Hepatocyte (in vitro differentiated cells): ENCODE data around the gene TCOF1.

ENCODE experiments used
- EZH2phosphoT487 ChIP-seq: fragments of 200-600 bp; sonication (generic); IDR thresholded peaks from one replicate; pipeline ENCODE4 v1.6.1; 2018; ENCODE audit warnings: antibody characterized with exemption, mild to moderate bottlenecking, low read depth, moderate library complexity; ENCODE audit not compliant: unreplicated experiment, severe bottlenecking
- TF ChIP-seq, protein P1 (sequence below): fragments of 200-600 bp; sonication (generic); IDR thresholded peaks from 2 replicates; pipeline ENCODE4 v1.5.1; 2016; ENCODE audit warnings: antibody characterized with exemption, mild to moderate bottlenecking; ENCODE audit not compliant: poor library complexity

GRCh38 chr5:150431048-150431447 is 73.6 kb downstream of the TCOF1 start:
- TF ChIP-seq, protein P1, sequence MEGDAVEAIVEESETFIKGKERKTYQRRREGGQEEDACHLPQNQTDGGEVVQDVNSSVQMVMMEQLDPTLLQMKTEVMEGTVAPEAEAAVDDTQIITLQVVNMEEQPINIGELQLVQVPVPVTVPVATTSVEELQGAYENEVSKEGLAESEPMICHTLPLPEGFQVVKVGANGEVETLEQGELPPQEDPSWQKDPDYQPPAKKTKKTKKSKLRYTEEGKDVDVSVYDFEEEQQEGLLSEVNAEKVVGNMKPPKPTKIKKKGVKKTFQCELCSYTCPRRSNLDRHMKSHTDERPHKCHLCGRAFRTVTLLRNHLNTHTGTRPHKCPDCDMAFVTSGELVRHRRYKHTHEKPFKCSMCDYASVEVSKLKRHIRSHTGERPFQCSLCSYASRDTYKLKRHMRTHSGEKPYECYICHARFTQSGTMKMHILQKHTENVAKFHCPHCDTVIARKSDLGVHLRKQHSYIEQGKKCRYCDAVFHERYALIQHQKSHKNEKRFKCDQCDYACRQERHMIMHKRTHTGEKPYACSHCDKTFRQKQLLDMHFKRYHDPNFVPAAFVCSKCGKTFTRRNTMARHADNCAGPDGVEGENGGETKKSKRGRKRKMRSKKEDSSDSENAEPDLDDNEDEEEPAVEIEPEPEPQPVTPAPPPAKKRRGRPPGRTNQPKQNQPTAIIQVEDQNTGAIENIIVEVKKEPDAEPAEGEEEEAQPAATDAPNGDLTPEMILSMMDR, result no peak
- no peak for TF ChIP-seq EZH2phosphoT487
